ENCODE results near the gene TASL. TPM values are rescaled to one million over a fixed set of nuclear protein-coding genes. Genes with fewer than 3 reads are reported as not detected.

TASL gene
- total RNA-seq, 1 experiment from 2014 or later, result not detected

GRCh38 chrX:30618160-30618765 is 40.7 kb upstream of the TASL start:
- Histone ChIP-seq H3K4me2 (ENCODE audit: insufficient read depth, insufficient read length, low read length) (no peak overlapping the region), H3K14ac (ENCODE audit: insufficient read depth, low read length) (no peak overlapping the region), H3K23me2 (ENCODE audit: insufficient read length, low read depth, low read length, poor library complexity, severe bottlenecking) (no peaks in the 10 kb centered on the region), H2BK5ac (ENCODE audit: insufficient read length, low read length) (no peak overlapping the region), H3K9me3 (ENCODE audit: control insufficient read depth, low read depth, low read length) (peaks cover 9% of the 10 kb centered on the region), H4K8ac (replicated peaks; ENCODE audit: insufficient read length, low read depth, low read length) (no peak overlapping the region), H2BK12ac (ENCODE audit: insufficient read length, low read depth, low read length) (no peak overlapping the region), H3K27ac (ENCODE audit: insufficient read length, low read depth, low read length) (no peak overlapping the region), H2BK120ac (ENCODE audit: low read depth, low read length, poor library complexity, severe bottlenecking) (no peak overlapping the region), H3K79me1 (ENCODE audit: insufficient read depth, low read depth, low read length, poor library complexity, severe bottlenecking) (no peaks in the 10 kb centered on the region), H3K4ac (ENCODE audit: low read depth, low read length) (no peak overlapping the region), H3K23ac (ENCODE audit: insufficient read length, low read depth, low read length) (no peak overlapping the region), H3K27me3 (ENCODE audit: insufficient read depth, low read length) (no peaks in the 10 kb centered on the region), H3K9ac (ENCODE audit: extremely low read depth, insufficient read length, low read length) (no peak overlapping the region), H3K4me1 (ENCODE audit: insufficient read depth, low read length) (no peaks in the 10 kb centered on the region; the same call in 1 of the 2 replicates), H3K56ac (ENCODE audit: insufficient read length, low read depth, low read length) (no peak overlapping the region), H2BK20ac (ENCODE audit: low read depth, low read length, poor library complexity, severe bottlenecking) (no peak overlapping the region), H4K5ac (ENCODE audit: insufficient read length, low read depth, low read length) (no peak overlapping the region), H2AK5ac (ENCODE audit: insufficient read length, low read length) (no peak overlapping the region), H4K91ac (ENCODE audit: insufficient read length, low read depth, low read length) (no peak overlapping the region), H3K79me2 (ENCODE audit: insufficient read depth, low read length) (no peaks in the 10 kb centered on the region), H4K20me1 (ENCODE audit: control insufficient read depth, insufficient read depth, insufficient read length) (no peaks in the 10 kb centered on the region), H3K18ac (ENCODE audit: insufficient read length, low read depth, low read length) (no peak overlapping the region), H2AFZ (ENCODE audit: low read length) (no peak overlapping the region), H2BK15ac (ENCODE audit: low read depth, low read length) (no peak overlapping the region), H3T11ph (ENCODE audit: low read length) (no peak overlapping the region)
- Mint-ChIP-seq H3K27me3 (ENCODE audit: low read depth) (no peaks in the 10 kb centered on the region), H3K4me1 (peaks cover 7 to 9% of the 10 kb centered on the region in 2 experiments; a peak in 3 of 4 replicates), H3K36me3 (ENCODE audit: insufficient read depth in 1 of 3, low read depth in 3 of 3) (peaks cover 4 to 17% (median 9%) of the 10 kb centered on the region in 3 experiments; a peak in 6 of 7 replicates), H3K27ac (no peak overlapping the region), H3K4me3 (no peak overlapping the region), H3K9me3 (peaks cover 38 to 60% of the 10 kb centered on the region in 2 experiments)
- WGBS (ENCODE audit: extremely low coverage, insufficient read length, low lambda C conversion rate), result no CpG with 5 or more reads among the region's 7 CpGs
- peak; percentile 51 for DNase-seq
- TF ChIP-seq CTCF (conservative IDR thresholded peaks at IDR 0.05), result peak; percentile 62; the same call in 2 of the 3 replicates
